Lung (tissue), 12 donors: ENCODE data around the gene DAGLB. TPM values are rescaled to one million over a fixed set of nuclear protein-coding genes. Genes with fewer than 3 reads are reported as not detected.

Experiments
- ATAC-seq: fragments of 200-7000 bp; cut with Tn5 transposase; one replicate; pipeline ENCODE4 v1.9.1; 2020; ENCODE audit warnings: moderate number of reproducible peaks; ENCODE audit not compliant: insufficient read depth, low FRiP score
- DNase-seq, 3 donors: peaks; one replicate each; pipeline ENCODE4 v3.0.0-alpha.2; 2013 to 2017
- H3K27ac ChIP-seq, 2 donors: one replicate each; pipeline ENCODE4 v1.5.1; 2013; ENCODE audit warnings: mild to moderate bottlenecking in 2 of 2, moderate library complexity in 2 of 2, control low read depth in 1 of 2, inconsistent platforms in 1 of 2, low read depth in 1 of 2, low read length in 1 of 2
- H3K27me3 ChIP-seq, 3 donors: one replicate each; pipeline ENCODE4 v1.5.1; 2013; ENCODE audit warnings: low read length in 2 of 3; ENCODE audit not compliant: control insufficient read depth in 3 of 3, insufficient read depth in 3 of 3
- H3K36me3 ChIP-seq, 4 donors: one replicate each; pipeline ENCODE4 v1.5.1; 2013; ENCODE audit warnings: low read length in 4 of 4, mild to moderate bottlenecking in 1 of 4, moderate library complexity in 1 of 4; ENCODE audit not compliant: control insufficient read depth in 4 of 4, insufficient read depth in 4 of 4
- H3K4me1 ChIP-seq, 5 donors: one replicate each; pipeline ENCODE4 v1.5.1; 2013; ENCODE audit warnings: low read length in 5 of 5, mild to moderate bottlenecking in 2 of 5, moderate library complexity in 1 of 5; ENCODE audit not compliant: control insufficient read depth in 5 of 5, insufficient read depth in 5 of 5
- H3K4me3 ChIP-seq: one replicate; pipeline ENCODE4 v1.5.1; 2013; ENCODE audit warnings: mild to moderate bottlenecking, control low read depth, moderate library complexity
- H3K9ac ChIP-seq, 2 donors: one replicate each; pipeline ENCODE4 v1.5.1; 2013; ENCODE audit warnings: low read length in 2 of 2, control low read depth in 1 of 2; ENCODE audit not compliant: insufficient read depth in 1 of 2
- H3K9me3 ChIP-seq, 4 donors: one replicate each; pipeline ENCODE4 v1.5.1; 2013; ENCODE audit warnings: low read length in 3 of 4, mild to moderate bottlenecking in 1 of 4, moderate library complexity in 1 of 4; ENCODE audit not compliant: control insufficient read depth in 4 of 4, insufficient read depth in 3 of 4
- CTCF ChIP-seq: IDR thresholded peaks from 2 replicates; pipeline ENCODE4 v1.5.1; 2012; ENCODE audit warnings: mild to moderate bottlenecking; ENCODE audit errors: control extremely low read depth, extremely low read depth
- WGBS, 2 donors: extraction: QIAGEN DNeasy Blood & Tissue Kit; methylation state at CpG; one replicate each; pipeline ENCODE4 v1.1.7; 2013; 5-methylcytosine and 5-hydroxymethylcytosine counted together
- polyA plus RNA-seq, 2 donors: library from polyadenylated mRNA; stranded (reverse); fragments of 200-250 nt; gene quantifications; one replicate each; pipeline ENCODE4 v1.2.1, GENCODE V29; 2013
- total RNA-seq, 2 donors: library from RNA; depleted of rRNA in 1 of 2; stranded (reverse); fragments of >200 nt in 1 of 2; gene quantifications; one replicate each; pipeline ENCODE4 v1.2.1, GENCODE V29; 2014 to 2021
- donor health status: control.
- donor health status: control.
- donor health status: Bipolar disorder and iron deficiency.
- donor health status: healthy.
- donor health status: DM: yes; HTN: yes; CAD: no.

The DAGLB gene
- total and polyA plus RNA-seq, 4 donors = 13.9 to 43.3 (median 19.4) TPM

- whole genome bisulfite sequencing, 2 donors = 96 to 98% methylated on average over 10 of the region's 10 CpGs
- H3K27me3 ChIP-seq = no peaks in the 10 kb centered on the region
- H3K27ac ChIP-seq = no peak overlapping the region
- DNase-seq (no peak), ATAC-seq (no peak)
- no peak for TF ChIP-seq CTCF
- H3K9me3 ChIP-seq = no peaks in the 10 kb centered on the region
- peaks cover 21 to 49% (median 37%) of the 10 kb centered on the region in 4 donors for H3K36me3 ChIP-seq
- no peak overlapping the region for H3K9ac ChIP-seq
- peaks cover 0 to 2% (median 0%) of the 10 kb centered on the region in 5 donors for H3K4me1 ChIP-seq
- H3K4me3 ChIP-seq = no peak overlapping the region
These were observed 34.1 kb downstream of the DAGLB start for GRCh38 chr7:6413637-6414036.

- no peak overlapping the region for H3K9ac ChIP-seq
- WGBS, 2 donors = 92 to 95% methylated on average over 34 of the region's 34 CpGs
- no peak for TF ChIP-seq CTCF
- no peak overlapping the region for H3K27ac ChIP-seq
- peaks cover 26 to 66% (median 46%) of the 10 kb centered on the region in 4 donors for H3K36me3 ChIP-seq
- H3K27me3 ChIP-seq = no peaks in the 10 kb centered on the region
- peaks cover 0 to 2% (median 0%) of the 10 kb centered on the region in 5 donors for H3K4me1 ChIP-seq
- H3K4me3 ChIP-seq = no peak overlapping the region
- no peak for DNase-seq
- ATAC-seq = no peak
- no peaks in the 10 kb centered on the region for H3K9me3 ChIP-seq
These were observed 37.6 kb downstream of the DAGLB start for GRCh38 chr7:6409944-6410693.

GRCh38 chr7:6409091-6409490 is 38.7 kb downstream of the DAGLB start:
- Histone ChIP-seq H3K27ac (no peak overlapping the region), H3K9me3 (no peaks in the 10 kb centered on the region), H3K9ac (no peak overlapping the region), H3K4me3 (no peak overlapping the region), H3K36me3 (peaks cover 29 to 62% (median 45%) of the 10 kb centered on the region in 4 donors), H3K4me1 (no peaks in the 10 kb centered on the region), H3K27me3 (no peaks in the 10 kb centered on the region)
- DNase-seq (no peak), ATAC-seq (no peak)
- no peak for TF ChIP-seq CTCF
- WGBS, 2 donors = 93 to 95% methylated on average over 14 of the region's 14 CpGs

- H3K27ac ChIP-seq = no peak overlapping the region
- ATAC-seq (no peak), DNase-seq (no peak)
- WGBS, 2 donors = 96 to 98% methylated on average over 4 of the region's 4 CpGs
- H3K36me3 ChIP-seq = peaks cover 36 to 60% (median 48%) of the 10 kb centered on the region in 4 donors
- H3K27me3 ChIP-seq = no peaks in the 10 kb centered on the region
- no peak overlapping the region for H3K9ac ChIP-seq
- H3K4me3 ChIP-seq = no peak overlapping the region
- H3K9me3 ChIP-seq = no peaks in the 10 kb centered on the region
- no peak for TF ChIP-seq CTCF
- peaks cover 0 to 1% (median 0%) of the 10 kb centered on the region in 5 donors for H3K4me1 ChIP-seq
These were observed 40.3 kb downstream of the DAGLB start for GRCh38 chr7:6407434-6407833.
